ENCODE data around the gene CTSD. TPM values are rescaled to one million over a fixed set of nuclear protein-coding genes. Genes with fewer than 3 reads are reported as not detected.

Gene CTSD
- total and polyA plus RNA-seq, 8 donors, result 231 to 596 (median 310) TPM

DNA sequence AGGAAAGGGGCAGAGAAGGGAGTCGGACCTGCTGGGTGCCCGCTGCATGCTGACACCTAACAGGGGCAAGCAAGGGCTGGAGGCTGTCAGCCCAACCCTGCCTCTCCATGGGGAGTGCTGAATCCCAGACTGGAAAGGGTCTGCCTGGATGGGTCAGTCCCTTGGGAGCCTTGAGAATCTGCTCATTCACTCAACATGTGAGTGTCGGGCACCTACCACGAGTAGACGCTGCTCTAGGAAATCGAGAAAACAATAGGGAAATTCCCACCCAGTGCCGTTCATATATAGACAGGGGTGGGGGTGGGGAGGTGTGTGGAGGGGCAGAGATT lies 4.4 kb upstream of the CTSD start:
- H3K27me3 ChIP-seq, result no peaks in the 10 kb centered on the region
- no peaks in the 10 kb centered on the region for H3K36me3 ChIP-seq
- DNase-seq, result peak in 1 of 6 donors; percentile 6
- H3K4me3 ChIP-seq, result no peak overlapping the region
- no peak for ATAC-seq
- H3K9me3 ChIP-seq, result no peaks in the 10 kb centered on the region
- H3K4me1 ChIP-seq, result peaks cover 0 to 5% (median 0%) of the 10 kb centered on the region in 3 donors
- TF ChIP-seq, protein P1, sequence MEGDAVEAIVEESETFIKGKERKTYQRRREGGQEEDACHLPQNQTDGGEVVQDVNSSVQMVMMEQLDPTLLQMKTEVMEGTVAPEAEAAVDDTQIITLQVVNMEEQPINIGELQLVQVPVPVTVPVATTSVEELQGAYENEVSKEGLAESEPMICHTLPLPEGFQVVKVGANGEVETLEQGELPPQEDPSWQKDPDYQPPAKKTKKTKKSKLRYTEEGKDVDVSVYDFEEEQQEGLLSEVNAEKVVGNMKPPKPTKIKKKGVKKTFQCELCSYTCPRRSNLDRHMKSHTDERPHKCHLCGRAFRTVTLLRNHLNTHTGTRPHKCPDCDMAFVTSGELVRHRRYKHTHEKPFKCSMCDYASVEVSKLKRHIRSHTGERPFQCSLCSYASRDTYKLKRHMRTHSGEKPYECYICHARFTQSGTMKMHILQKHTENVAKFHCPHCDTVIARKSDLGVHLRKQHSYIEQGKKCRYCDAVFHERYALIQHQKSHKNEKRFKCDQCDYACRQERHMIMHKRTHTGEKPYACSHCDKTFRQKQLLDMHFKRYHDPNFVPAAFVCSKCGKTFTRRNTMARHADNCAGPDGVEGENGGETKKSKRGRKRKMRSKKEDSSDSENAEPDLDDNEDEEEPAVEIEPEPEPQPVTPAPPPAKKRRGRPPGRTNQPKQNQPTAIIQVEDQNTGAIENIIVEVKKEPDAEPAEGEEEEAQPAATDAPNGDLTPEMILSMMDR (IDR thresholded peaks at IDR 0.05), result no peak
- H3K27ac ChIP-seq, result no peak overlapping the region
- 85 to 86% methylated on average over 7 of the region's 7 CpGs for WGBS, 2 donors
- intact Hi-C loops (cut with DNase I), result no loop called here
- FAIRE-seq, result no peak

DNA sequence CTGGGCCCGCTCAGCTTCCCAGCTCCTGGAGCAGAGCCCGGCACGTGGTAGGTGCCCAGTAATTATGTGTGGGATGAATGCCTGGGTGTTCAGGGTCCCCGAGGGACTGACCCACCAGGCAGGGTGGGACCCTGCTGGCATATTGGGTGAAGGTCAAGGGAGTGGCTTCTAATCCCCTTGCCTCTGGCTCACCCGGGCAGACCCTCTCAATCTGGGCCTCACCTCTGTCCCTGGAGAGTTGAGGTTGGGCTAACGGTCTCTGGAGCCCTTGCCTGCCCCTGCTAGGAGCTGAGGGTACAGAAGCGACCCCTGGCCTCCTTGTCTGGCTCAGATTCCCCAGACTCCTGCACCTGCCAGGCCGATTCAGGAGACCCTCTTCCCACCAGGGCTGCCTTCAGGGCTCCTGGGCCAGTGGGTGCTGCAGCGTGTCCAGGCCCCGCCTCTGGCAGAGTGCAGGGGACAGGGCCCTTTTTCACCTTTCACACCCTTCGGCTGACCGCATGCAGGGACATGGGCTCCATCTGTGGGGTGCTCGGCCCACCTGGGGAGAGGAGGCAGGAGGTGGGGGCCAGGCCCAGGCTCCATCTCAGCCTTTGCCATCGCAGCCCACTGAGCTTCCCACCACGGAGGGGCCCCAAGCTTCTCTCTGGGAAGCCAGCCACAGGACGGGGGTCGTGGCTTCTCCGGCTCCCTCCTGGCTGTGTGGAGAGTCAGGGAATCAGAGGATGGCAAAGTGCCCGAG lies 3.8 kb upstream of the CTSD start:
- TF ChIP-seq, protein P1 (IDR thresholded peaks at IDR 0.05), result no peak
- DNase-seq, result peak in 3 of 6 donors; percentile 12 to 62 (median 46)
- WGBS, 2 donors, result 86 to 90% methylated on average over 19 of the region's 19 CpGs
- no peak overlapping the region for H3K27ac ChIP-seq
- no peaks in the 10 kb centered on the region for H3K27me3 ChIP-seq
- ATAC-seq, result no peak
- no peak for FAIRE-seq
- peaks cover 0 to 5% (median 0%) of the 10 kb centered on the region in 3 donors for H3K4me1 ChIP-seq
- no peak overlapping the region for H3K4me3 ChIP-seq
- H3K9me3 ChIP-seq, result no peaks in the 10 kb centered on the region
- intact Hi-C loops (cut with DNase I), result no loop called here
- no peaks in the 10 kb centered on the region for H3K36me3 ChIP-seq

DNA sequence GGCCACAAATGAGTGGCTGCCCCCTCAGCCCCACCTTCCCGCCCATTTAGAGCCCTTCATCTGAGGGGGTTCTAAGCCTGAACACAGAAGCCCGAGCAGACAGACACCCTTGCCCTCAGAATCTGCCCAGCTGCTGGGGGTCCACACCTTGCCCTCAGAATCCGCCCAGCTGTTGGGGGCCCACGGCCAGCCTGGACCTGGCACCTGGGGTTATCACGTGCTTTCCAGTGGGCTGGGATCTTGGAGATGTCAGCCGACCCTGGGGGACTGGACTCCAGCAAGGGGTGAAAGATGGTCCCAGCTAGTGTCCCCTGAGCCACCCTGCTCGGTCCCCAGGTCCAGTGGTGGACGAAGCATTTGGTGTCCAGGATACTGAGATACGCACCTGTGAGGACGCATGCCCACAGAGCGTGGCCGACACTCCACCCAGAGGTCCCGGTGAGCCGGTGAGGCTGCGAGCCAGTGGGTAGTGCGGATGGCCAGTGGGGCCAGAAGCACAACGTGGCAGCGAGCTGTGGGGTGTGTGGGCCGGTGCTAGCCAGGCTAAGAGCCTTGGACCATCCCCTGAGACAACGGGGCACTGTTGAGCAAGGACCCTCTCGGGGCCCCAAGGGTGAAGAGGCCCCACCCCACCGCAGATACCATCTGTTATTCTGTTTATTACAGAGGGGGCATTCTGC lies 3.1 kb upstream of the CTSD start:
- no peak for ATAC-seq
- intact Hi-C loops (cut with DNase I), result no loop called here
- H3K9me3 ChIP-seq, result no peaks in the 10 kb centered on the region
- no peak overlapping the region for H3K27ac ChIP-seq
- TF ChIP-seq, protein P1 (IDR thresholded peaks at IDR 0.05), result no peak
- no peaks in the 10 kb centered on the region for H3K27me3 ChIP-seq
- H3K4me1 ChIP-seq, result peaks cover 3 to 9% (median 3%) of the 10 kb centered on the region in 3 donors
- H3K36me3 ChIP-seq, result no peaks in the 10 kb centered on the region
- no peak for FAIRE-seq
- 88 to 95% methylated on average over 22 of the region's 22 CpGs for WGBS, 2 donors
- no peak overlapping the region for H3K4me3 ChIP-seq
- DNase-seq, result peak in 2 of 6 donors; percentile 14 to 50

DNA sequence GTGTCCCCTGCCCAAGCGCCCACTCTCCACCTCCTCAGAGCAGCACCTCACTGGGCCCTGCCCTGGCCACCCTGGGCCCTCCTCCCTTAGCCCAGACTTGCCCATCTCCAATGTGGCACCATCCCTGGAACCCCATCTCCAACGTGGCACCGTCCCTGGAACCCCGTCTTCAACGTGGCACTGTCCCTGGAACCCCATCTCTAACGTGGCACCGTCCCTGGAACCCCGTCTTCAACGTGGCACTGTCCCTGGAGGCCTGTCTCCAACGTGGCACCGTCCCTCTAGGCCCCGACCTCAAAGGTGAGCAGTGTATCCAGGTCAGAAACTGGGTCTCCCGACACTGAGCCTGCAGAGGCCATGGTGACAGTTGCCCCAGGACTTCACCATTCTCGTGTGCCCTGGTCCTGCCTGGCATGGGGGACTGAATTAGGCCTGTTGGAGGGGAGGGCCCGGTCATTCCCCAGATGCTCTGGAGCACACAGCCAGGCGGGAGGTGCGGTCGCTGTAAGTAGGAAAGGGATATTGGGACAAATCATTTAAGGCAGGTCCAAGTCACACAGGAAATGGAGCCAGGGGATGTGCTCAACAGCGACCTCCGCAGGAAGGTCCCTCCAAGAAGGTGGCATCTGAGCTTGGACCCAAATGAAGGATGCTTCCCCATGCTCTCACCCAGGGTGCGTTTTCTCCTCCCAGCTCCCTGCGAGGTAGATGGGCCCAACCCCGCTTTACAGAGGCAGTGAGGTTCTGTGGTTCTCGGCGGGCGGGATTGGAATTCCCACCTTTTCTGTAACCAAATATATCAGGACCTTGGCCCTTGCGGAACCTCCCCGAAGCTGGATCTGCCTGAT lies 2.4 kb upstream of the CTSD start:
- Histone ChIP-seq H3K9me3 (no peaks in the 10 kb centered on the region), H3K36me3 (peaks cover 0 to under 1% (median 0%) of the 10 kb centered on the region in 3 donors), H3K27ac (no peak overlapping the region), H3K4me1 (peaks cover 9 to 16% (median 11%) of the 10 kb centered on the region in 3 donors), H3K4me3 (no peak overlapping the region), H3K27me3 (no peaks in the 10 kb centered on the region)
- FAIRE-seq, result no peak
- peak in 3 of 6 donors; percentile 16 to 47 (median 45) for DNase-seq
- no peak for ATAC-seq
- intact Hi-C loops (cut with DNase I), result no loop called here
- 84 to 87% methylated on average over 28 of the region's 28 CpGs for WGBS, 2 donors
- TF ChIP-seq, protein P1 (IDR thresholded peaks at IDR 0.05), result no peak

Data from pancreas (tissue), 10 donors.